Activated CD8-positive, alpha-beta memory T cell treated with anti-CD3 and anti-CD28 coated beads for 36 hours (primary cell): ENCODE measurements around the gene DPH5. TPM values are rescaled to one million over a fixed set of nuclear protein-coding genes. Genes with fewer than 3 reads are reported as not detected.
"Not testable (repeated sequence)": the region's sequence is repeated elsewhere in the genome, so short reads cannot be mapped to it uniquely, and the experiment has no call there.

Experiments used
- CTCF ChIA-PET: fragments of 350-600 bp; sonication (Branson Sonifier 250); formaldehyde crosslinking; loops from one replicate; lab custom pipeline; 2021; ENCODE audit warnings: antibody characterized with exemption; lab: Charles Lee
- POLR2A ChIA-PET: fragments of 350-600 bp; sonication (Branson Sonifier 250); formaldehyde crosslinking; loops from one replicate; lab custom pipeline; 2021; ENCODE audit warnings: antibody characterized with exemption; lab: Charles Lee
- total RNA-seq, 2 experiments: library from RNA; stranded (reverse); gene quantifications; one replicate each; pipeline ENCODE4 v1.2.3, GENCODE V29; 2021

DPH5 gene, protein sequence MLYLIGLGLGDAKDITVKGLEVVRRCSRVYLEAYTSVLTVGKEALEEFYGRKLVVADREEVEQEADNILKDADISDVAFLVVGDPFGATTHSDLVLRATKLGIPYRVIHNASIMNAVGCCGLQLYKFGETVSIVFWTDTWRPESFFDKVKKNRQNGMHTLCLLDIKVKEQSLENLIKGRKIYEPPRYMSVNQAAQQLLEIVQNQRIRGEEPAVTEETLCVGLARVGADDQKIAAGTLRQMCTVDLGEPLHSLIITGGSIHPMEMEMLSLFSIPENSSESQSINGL
- total RNA-seq = 10 to 100 TPM; 66.9 to 67.9 TPM

DNA sequence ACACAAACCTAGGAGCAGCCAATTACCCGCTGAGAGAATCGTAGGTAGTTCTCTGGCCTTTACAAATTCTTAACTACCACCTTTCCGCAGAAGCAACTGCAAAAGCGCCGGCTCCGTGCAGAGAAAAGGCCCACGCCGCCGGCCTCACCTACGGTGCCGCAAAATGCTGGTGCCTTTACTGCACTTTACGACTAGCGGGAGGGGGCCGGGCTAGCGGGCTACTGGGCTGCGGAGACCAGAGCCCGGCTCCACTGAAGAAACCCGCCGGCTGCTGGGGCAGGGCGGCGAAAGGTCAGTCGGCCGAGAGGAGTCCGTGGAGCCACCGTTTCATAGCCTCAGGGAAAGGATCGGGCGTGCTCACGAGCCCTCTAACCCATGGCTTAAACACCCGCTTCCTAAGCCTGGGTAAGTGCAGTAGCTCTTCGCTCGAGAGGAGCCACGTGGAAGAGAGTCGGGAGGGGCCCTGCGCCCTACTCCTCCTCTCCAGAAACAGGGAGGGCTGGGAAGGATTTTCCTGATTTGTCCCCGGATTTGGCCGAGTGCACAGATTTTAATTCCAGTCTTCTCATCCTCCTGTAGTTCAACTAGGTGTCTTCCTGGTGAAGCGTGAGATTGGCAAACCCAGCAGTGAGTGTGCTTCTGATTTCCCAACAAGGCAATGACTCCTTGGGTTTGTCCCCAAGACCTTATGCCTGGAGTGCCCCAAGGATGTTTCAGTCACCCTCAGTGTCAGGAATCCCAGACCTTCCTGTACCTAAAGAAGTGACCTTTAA is at the start of gene DPH5:
DPH5 (minus strand) TSS at position 128 of the 773 bp plus-strand sequence. CDS start 341 bp downstream, outside the sequence.
- ChIA-PET CTCF (no interaction called here), POLR2A (interaction anchor here (1.0 kb wide), 1 partner anchor 210 kb away, joined by 6 read pairs; no protein-coding TSS in a partner anchor)

DNA sequence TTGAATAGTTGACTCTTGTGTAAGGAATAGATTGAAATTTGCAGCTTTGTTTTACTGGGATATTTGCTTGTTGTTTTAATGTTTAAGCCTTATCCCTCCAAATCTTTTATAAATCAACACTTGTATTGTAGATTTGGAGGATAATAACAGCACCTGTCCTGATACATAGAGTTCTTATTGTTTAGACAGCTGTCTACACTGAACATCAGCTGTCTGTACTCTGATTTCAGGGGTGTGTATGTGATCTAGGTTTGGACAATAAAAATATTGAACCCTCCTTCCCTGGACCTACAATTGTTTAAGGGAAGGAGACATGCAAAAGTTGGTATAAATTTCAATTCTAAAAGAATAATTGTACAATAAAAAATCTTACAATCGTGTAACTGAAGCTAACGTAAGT is 48.3 kb upstream of the DPH5 start:
- CTCF ChIA-PET = no interaction called here
- POLR2A ChIA-PET = no interaction called here

DNA sequence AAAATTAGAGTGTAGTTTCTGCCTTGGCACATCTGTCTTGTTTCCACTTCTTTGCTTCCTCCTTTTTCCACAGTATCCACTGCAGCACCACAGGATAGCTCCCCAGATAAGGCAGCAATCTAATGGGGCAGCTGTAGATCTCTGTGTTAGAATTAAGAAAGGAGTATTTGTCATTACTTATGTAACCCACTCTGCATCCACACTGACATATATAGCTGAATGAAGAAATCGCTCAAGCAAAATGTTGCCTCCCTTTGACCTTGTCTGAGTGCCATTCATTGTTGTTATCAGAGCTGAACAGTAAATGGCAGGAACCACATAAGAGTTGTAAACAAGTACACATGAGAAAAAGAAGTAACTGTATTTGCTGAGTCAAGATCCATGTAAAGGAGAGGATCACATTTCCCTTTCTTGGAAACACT is 45.9 kb upstream of the DPH5 start:
- POLR2A ChIA-PET = no interaction called here
- CTCF ChIA-PET = no interaction called here

DNA sequence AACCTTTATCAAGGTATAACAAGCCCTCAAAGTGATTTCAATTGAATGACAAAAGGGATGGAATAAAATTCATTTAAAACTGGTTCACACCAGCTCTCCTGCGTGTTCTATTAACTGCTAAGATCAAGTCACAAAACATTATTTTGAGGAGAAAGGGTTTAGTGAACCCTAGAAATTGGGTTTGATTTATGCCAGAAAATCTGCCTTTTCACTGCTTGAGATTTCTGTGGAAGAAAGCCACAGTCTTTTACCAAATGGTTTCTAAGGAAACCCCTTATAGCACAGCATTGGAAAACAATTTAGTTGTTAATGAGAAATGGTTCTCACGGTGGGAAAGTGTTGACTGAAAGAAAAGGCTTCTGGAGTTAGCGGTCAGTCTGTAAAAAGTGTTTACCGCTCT is 43.6 kb upstream of the DPH5 start:
- CTCF ChIA-PET = no interaction called here
- POLR2A ChIA-PET = no interaction called here

DNA sequence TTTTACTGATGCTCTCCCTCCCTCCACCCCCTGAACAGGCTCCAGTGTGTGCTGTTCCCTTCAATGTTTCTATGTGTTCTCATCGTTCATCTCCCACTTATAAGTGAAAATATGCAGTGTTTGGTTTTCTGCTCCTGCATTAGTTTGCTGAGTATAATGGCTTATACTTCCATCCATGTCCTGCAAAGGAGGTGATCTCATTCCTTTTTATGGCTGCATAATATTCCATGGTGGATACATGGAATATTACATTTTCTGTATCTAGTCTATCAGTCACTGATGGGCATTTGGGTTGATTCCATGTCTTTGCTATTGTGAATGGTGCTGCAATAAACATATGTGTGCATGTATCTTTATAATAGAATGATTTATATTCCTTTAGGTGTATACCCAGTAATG is 41.4 kb upstream of the DPH5 start:
- POLR2A ChIA-PET, CTCF ChIA-PET: not testable (repeated sequence)

DNA sequence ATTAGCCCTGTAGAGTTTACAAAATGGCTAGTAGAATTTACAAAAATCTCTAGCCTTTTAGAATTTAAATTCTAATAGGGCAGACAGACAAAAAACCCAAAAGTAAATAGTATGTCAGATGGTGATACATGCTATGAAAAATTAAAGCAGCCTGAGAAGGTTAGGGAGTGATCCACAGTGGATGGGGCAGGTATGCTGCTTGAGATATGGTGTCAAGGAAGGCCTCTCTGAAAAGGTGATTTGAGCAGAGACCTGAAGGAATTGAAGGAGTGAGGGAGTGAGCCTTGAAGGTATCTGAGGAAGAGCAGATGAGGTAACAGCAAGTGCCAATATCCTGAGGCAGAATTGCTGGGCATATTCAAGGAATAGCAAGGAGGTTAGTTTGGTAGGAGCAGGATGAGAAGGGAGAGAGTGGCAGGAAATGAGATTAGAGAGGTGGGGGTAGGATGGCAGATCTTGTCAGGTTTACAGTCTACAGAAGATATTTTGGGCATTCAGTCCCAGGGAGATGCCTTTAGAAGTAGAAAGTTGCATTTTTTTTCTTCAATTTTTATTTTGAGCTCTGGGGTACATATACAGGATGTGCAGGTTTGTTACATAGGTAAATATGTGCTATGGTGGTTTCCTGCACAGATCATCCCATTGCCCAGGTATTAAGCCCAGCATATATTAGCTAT is 40.8 kb upstream of the DPH5 start:
- ChIA-PET CTCF (no interaction called here), POLR2A (no interaction called here)

DNA sequence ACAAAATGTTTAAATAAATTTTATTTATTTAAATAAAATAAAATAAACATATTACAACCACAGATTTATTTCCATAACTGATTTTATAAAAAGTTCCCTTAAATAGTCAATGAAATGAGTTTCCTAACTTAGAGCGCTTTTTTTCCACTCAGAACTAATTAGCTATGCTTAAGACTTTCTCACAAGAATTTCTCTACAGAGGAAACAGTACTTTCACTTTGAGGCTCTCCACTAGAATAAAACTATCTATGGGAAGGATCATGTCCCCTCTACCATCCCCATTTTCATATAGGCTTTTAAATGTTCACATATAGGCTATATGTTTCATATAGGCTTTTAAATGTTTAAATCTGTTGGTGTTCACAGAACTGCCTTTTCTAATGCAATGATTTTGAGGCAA is 40.0 kb upstream of the DPH5 start:
- CTCF ChIA-PET = no interaction called here

DNA sequence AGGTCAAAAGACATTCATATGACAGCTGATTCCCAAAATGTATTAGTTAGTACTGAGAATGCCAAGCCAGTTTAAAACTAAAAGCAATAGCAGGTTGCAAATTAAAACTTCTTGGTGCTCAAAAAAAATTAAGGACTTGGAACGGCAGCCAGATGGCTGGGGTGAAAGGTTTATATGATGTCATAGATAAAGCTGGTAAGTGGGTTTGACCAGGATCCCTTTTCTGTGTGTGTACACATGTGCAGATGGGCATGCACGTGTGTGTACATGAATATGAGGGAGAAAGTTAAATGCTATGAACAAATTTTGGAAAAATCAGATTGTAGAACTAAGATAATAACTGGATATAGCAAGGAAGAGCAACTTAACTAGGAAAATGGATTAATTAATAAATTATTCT is 39.1 kb upstream of the DPH5 start:
- ChIA-PET POLR2A (no interaction called here), CTCF (no interaction called here)

More for the DNA sequence above, 40.0 kb upstream of the DPH5 start:
- POLR2A ChIA-PET = no interaction called here

DNA sequence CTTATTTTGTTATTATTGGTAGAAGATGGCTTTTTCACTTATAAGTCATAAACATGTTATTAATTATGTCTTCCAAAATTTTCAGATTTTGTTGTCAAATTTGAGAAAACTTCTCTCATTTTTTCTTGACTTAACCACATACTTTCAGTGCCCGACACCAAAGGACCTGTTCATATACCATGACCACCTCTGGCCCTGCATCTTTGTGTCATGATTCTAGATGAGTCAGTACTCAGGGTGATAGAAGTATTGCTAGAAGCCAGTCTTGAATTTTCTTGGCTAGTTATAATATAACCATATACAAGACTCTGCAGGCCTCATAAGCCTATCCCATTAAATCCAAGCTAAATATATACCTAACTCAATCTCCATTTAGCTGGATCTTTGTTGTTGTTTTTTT is 35.4 kb upstream of the DPH5 start:
- POLR2A ChIA-PET = no interaction called here
- CTCF ChIA-PET = interaction anchor here (1.1 kb wide), 1 partner anchor 36 kb away, joined by 3 read pairs; no protein-coding TSS in a partner anchor

DNA sequence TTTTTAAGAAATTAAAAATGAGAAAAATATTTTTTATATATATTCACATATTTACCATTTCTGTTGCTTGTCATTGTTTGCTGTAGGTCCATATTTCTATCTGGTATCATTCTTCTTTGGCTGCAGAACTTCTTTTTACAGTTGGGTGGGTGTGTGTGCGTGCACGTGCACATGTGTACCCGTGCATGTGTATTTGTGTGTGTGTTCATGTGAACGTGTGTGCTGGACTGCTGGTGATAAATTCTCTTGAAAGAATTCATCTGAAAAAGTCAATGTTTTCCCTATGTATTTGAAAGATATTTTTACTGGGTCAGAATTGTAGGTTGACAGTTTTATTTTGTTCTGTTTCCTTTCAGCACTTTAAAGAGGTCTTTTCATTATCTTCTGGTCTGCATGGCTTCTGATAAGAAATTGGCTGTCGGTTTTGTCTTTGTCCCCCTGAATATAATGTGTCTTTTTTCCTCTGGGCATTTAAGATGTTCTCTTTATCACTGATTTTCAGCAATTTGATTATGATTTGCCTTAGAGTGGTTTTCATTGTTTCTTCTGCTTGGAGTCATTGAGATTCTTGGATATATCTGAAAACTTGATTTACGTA is 34.5 kb upstream of the DPH5 start:
- ChIA-PET POLR2A (no interaction called here), CTCF (no interaction called here)

DNA sequence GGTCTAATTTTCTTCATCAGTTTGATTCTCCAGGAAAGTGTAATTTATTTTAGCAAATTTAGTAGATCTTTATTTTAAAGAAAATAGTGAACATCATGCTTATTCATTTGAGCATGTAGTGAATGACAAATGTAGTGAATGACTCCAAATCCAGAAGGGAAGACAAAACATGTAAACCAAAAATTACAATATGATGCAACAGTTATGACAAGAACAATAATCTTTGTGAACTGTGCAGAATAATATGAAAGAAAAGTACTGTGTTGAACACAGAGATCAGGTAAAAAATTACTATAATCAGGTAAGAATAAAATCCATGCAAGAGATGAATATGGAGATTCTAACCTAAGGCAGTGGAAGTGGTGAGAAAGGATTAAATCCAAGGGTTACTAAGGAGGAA is 30.0 kb upstream of the DPH5 start:
- CTCF ChIA-PET = no interaction called here
- POLR2A ChIA-PET = no interaction called here

DNA sequence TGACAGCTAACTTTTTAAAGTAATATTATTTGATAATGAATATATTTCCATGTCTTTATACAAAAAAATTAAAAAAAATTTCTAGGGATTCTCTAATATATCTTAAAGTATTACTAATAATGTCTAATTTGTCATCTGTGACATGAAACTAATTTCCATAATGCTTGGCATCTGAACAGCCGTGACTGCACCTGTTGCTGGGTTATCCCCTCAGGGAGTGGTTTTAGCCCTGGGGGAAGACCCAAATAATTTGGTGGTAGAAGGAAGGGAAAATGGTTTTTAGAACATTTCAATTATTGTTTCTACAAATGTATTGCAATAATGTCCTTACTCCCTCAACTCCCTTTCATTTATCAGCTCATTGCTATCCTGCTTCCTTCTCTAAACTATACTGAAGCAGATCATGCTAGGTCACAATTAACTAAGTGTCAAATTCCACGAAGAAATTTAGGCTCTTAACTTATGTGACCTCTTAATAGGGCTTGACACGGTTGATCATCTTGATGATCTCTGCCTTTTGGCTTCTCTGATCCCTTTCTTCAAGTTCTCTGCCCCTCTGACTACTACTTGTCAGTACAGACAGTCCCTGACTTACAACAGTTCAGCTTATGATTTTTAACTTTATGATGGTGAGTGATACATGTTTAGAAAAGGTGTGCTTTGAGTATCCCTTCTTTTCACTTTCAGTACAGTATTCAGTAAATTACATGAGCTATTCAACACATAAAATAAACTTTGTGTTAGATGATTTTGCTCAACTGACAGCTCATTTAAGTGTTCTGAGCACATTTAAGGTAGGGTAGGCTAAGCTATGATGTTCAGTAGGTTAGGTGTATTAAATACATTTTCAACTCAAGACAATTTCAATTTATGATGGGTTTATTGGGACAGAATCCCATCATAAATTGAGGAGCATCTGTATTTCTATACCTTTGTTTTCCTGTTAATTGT is 26.4 kb upstream of the DPH5 start:
- CTCF ChIA-PET = no interaction called here
- POLR2A ChIA-PET = interaction anchor here (0.9 kb wide), 1 partner anchor 156 kb away, joined by 4 read pairs; the partner anchor contains the start of gene SLC30A7

DNA sequence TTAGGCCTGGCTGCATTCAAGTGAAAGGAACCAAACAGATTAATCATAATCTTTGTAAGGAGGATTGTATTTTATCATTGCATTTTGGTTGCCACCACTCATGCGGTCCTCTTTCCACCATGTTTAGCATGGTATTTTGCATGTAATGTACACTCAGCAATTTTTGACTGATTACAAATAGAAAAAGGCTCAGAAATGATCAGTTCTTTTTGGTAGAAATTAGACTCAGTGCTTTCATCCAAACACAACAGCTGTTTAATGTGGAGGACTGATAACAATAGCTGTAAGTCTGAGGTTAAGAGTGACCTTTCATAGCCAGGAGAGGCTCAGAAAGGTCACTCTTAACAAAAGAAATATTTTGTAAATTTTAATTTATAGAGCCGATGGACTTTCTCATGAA is 25.3 kb upstream of the DPH5 start:
- CTCF ChIA-PET = no interaction called here
- POLR2A ChIA-PET = no interaction called here

DNA sequence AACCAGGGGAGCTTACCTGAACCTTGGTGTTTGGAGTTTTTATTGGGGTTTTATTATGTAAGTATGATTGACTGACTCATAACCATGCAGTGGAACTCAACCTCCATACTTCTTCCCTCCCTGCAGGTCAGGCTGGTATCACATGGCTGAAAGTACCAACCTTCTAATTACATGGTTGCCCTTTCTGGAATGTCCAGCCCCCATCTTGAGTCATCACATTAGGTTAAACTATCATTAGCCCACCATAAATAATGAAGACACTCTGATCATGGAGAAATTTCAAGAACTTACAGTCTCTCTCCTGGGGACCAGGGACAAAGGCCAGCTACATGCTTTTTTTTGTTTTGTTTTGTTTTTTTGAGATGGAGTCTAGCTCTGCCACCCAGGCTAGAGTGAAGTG is 19.2 kb upstream of the DPH5 start:
- POLR2A ChIA-PET = no interaction called here

DNA sequence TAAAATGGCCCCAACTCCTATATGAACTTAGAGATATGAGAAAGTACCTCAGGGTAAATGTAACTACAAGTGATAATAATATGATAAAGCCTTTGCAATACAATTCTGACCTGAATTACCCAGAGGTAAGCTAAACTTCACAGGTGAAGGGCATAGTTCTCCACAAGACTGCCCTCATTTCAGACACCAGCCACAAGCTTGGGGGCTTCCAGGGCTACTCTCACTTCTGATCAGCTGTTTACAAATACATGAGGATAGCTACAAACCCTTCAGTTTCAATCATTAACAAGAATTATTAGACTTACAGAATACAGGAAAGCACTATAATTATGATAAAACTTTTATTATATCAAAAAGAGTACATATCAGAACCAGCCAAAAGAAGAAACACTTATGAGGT is 18.7 kb upstream of the DPH5 start:
- ChIA-PET POLR2A (no interaction called here), CTCF (no interaction called here)

More for the DNA sequence above, 19.2 kb upstream of the DPH5 start:
- CTCF ChIA-PET = no interaction called here

DNA sequence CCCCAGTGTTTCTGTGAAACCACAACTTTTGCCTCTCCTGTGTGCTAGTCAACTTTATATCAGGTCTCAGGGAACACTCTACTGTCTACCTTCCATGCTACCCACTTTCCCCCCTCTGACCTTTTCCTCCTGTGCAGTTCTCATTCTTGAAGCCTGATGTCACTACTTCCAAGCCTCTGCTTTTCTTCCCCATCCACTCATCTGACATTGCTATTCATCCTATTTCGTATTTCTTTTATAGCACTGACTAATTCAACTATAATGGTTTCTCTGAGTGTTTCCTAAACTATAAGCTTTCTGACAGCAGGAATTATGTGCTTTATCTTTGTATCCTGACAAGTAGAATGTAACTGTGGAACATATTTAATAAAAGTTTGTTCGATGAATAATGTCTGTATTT is 18.2 kb upstream of the DPH5 start:
- POLR2A ChIA-PET = no interaction called here
- CTCF ChIA-PET = no interaction called here

DNA sequence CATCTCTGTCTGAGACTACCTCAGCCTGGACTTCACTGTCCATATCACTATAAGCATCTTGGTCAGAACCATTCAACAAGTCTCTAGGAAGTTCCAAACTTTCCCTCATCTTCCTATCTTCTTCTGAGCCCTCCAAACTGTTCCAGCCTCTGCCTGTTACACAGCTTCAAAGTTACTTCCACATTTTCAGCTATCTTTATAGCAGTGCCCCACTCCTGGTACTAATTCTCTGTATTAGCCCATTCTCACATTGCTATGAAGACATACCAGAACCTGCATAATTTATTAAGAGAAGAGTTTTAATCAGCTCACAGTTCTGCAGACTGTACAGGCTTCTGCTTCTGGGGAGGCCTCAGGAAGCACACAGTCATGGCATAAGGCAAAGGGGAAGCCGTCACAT is 15.7 kb upstream of the DPH5 start:
- POLR2A ChIA-PET = no interaction called here
- CTCF ChIA-PET = no interaction called here

DNA sequence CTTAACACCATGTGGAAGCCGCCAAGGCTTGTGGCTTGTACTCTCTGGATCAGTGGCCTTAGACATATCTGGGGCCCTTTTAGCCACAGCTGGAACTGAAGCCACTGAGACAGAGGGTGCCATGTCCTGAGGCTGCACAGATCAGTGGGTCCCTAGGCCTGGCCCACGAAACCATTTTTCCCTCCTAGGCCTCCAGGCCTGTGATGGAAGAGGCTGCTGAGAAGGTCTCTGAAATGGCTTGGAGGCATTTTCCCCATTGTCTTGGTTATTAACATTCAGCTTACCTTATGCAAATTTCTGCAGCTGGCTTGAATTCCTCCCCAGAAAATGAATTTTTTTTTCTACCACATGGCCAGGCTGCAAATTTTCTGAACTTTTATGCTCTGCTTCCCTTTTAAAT is 15.1 kb upstream of the DPH5 start:
- POLR2A ChIA-PET = no interaction called here

DNA sequence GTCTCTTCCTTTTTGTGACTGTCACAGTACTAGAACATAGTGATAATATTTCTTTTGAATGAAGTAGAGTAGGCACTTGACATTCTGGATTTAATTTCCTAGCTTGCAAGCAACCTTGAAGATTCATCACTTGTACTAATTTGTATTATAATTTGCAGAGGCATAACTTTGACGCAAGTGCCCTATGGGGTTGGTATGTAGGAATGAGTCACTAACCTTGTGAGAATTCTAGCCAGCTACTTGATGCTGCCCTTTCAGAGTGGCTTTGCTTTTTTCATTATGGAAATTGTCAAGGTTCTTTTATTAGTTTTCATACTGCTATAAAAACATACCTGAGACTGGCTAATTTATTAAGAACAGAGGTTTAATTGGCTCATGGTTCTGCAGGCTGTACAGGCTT is 13.7 kb upstream of the DPH5 start:
- CTCF ChIA-PET = no interaction called here
- POLR2A ChIA-PET = no interaction called here

More for the DNA sequence above, 15.1 kb upstream of the DPH5 start:
- CTCF ChIA-PET = no interaction called here
